HepG2 (cell line): ENCODE measurements around the gene CSNK1D. TPM values are rescaled to one million over a fixed set of nuclear protein-coding genes. Genes with fewer than 3 reads are reported as not detected.
A peak's percentile ranks its signal among the peaks of the same experiment; 100 is the strongest.

Experiments
- ADNP ChIP-seq: sonication (generic); formaldehyde crosslinking; IDR thresholded peaks from 2 replicates; pipeline ENCODE4 v1.4.0; 2020; ENCODE audit warnings: missing genetic modification reagents
- CHD4 ChIP-seq: fragments of 200-600 bp; sonication (generic); IDR thresholded peaks from 2 replicates; pipeline ENCODE4 v1.7.0; 2017; ENCODE audit warnings: mild to moderate bottlenecking, low read length, borderline replicate concordance
- DNMT3B ChIP-seq: conservative IDR thresholded peaks from 2 replicates; pipeline ENCODE4 v1.6.1; 2016; ENCODE audit warnings: missing biosample characterization, control low read depth
- ETV5 ChIP-seq: IDR thresholded peaks from 2 replicates; pipeline ENCODE4 v1.6.1; 2018; ENCODE audit warnings: missing biosample characterization, missing genetic modification reagents, inconsistent platforms, borderline replicate concordance
- HCFC1 ChIP-seq: fragments of 150-350 bp; IDR thresholded peaks from 2 replicates; pipeline ENCODE4 v1.6.1; 2014; ENCODE audit warnings: low read depth, low read length
- MAF1 ChIP-seq: sonication (generic); formaldehyde crosslinking; IDR thresholded peaks from 2 replicates; pipeline ENCODE4 v1.5.0; 2020; ENCODE audit warnings: missing genetic modification reagents, borderline replicate concordance
- MBD4 ChIP-seq: IDR thresholded peaks from 2 replicates; pipeline ENCODE4 v1.6.1; 2012; ENCODE audit warnings: low read length, inconsistent platforms, borderline replicate concordance
- MXD3 ChIP-seq: IDR thresholded peaks from 2 replicates; pipeline ENCODE4 v1.6.1; 2016; ENCODE audit warnings: mild to moderate bottlenecking, missing biosample characterization, missing genetic modification reagents
- NCOA1 ChIP-seq: sonication (generic); formaldehyde crosslinking; IDR thresholded peaks from 2 replicates; pipeline ENCODE4 v1.9.0; 2021; ENCODE audit warnings: missing genetic modification reagents
- NFKBIZ ChIP-seq: IDR thresholded peaks from 2 replicates; pipeline ENCODE4 v1.6.1; 2018; ENCODE audit warnings: missing genetic modification reagents, missing compliant biosample characterization
- NR2F6 ChIP-seq, 2 experiments: IDR thresholded peaks; 2 replicates each; pipeline ENCODE4 v1.6.1; 2016; ENCODE audit warnings: antibody characterized with exemption in 1 of 2, mild to moderate bottlenecking in 1 of 2
- PAF1 ChIP-seq: IDR thresholded peaks from 2 replicates; pipeline ENCODE4 v1.6.1; 2016; ENCODE audit warnings: missing genetic modification reagents, missing compliant biosample characterization
- SAFB2 ChIP-seq: sonication (generic); formaldehyde crosslinking; IDR thresholded peaks from 2 replicates; pipeline ENCODE4 v1.5.1; 2020; ENCODE audit warnings: missing genetic modification reagents, low read depth, mild to moderate bottlenecking, borderline replicate concordance
- SYNCRIP ChIP-seq: fragments of 200-400 bp; formaldehyde crosslinking; IDR thresholded peaks from 2 replicates; pipeline ENCODE4 v1.6.1; 2018; ENCODE audit warnings: mild to moderate bottlenecking, low read depth, low read length; ENCODE audit not compliant: insufficient read depth
- TOPORS ChIP-seq: sonication (generic); formaldehyde crosslinking; IDR thresholded peaks from 2 replicates; pipeline ENCODE4 v1.8.0; 2023; ENCODE audit warnings: mild to moderate bottlenecking, missing genetic modification reagents
- TP53 ChIP-seq: sonication (generic); formaldehyde crosslinking; conservative IDR thresholded peaks from 2 replicates; pipeline ENCODE4 v1.4.0; 2020; ENCODE audit warnings: missing genetic modification reagents
- ZFP36L1 ChIP-seq: sonication (generic); formaldehyde crosslinking; IDR thresholded peaks from 2 replicates; pipeline ENCODE4 v1.8.0; 2022; ENCODE audit warnings: mild to moderate bottlenecking, missing genetic modification reagents, moderate library complexity
- ZNF274 ChIP-seq: sonication (generic); formaldehyde crosslinking; IDR thresholded peaks from 2 replicates; pipeline ENCODE4 v1.5.1; 2020; ENCODE audit warnings: mild to moderate bottlenecking, missing genetic modification reagents
- ZNF333 ChIP-seq: sonication (generic); formaldehyde crosslinking; IDR thresholded peaks from 2 replicates; pipeline ENCODE4 v1.4.0; 2020; ENCODE audit warnings: mild to moderate bottlenecking, missing genetic modification reagents, borderline replicate concordance
- ZNF75D ChIP-seq: sonication (generic); formaldehyde crosslinking; IDR thresholded peaks from 2 replicates; pipeline ENCODE4 v1.8.1; 2023; ENCODE audit warnings: missing genetic modification reagents, mild to moderate bottlenecking, borderline replicate concordance
- ZSCAN29 ChIP-seq: sonication (generic); formaldehyde crosslinking; conservative IDR thresholded peaks from 2 replicates; pipeline ENCODE4 v1.4.0; 2020; ENCODE audit warnings: mild to moderate bottlenecking, missing genetic modification reagents
- polyA plus RNA-seq, 8 experiments: library from polyadenylated mRNA; depleted of rRNA in 3 of 8; stranded (reverse) in 7 of 8; unstranded in 1 of 8; fragments of >200 nt; fragmentation: Illumina TruSeq in 4 of 8; extraction: Trizol in 4 of 8; gene quantifications; 2 replicates each; pipeline versions ENCODE4 v1.2.1 to v1.2.3, GENCODE V29; 2011 to 2016; ENCODE audit warnings: low read depth in 4 of 8, missing spikeins in 1 of 8, mixed read lengths in 1 of 8; ENCODE audit not compliant: insufficient read depth in 1 of 8
- total RNA-seq, 5 experiments: library from RNA; depleted of rRNA; stranded (reverse); fragments of >200 nt; fragmentation: Illumina TruSeq; extraction: Trizol; gene quantifications; 2 replicates each; pipeline ENCODE4 v1.2.3, GENCODE V29; 2016; ENCODE audit warnings: low read depth in 1 of 5
- TF ChIP-seq, protein P1 (sequence below): sonication (generic); formaldehyde crosslinking; IDR thresholded peaks from 2 replicates; pipeline ENCODE4 v1.4.0; 2020; ENCODE audit warnings: mild to moderate bottlenecking, missing genetic modification reagents
- TF ChIP-seq, protein P2 (sequence below), 2 experiments: sonication (generic) in 1 of 2; formaldehyde crosslinking in 1 of 2; IDR thresholded peaks; 2 replicates each; pipeline versions ENCODE4 v1.4.0 to v1.6.1; 2018 to 2020; ENCODE audit warnings: missing genetic modification reagents in 2 of 2, borderline replicate concordance in 1 of 2, low read depth in 1 of 2, mild to moderate bottlenecking in 1 of 2, missing biosample characterization in 1 of 2
- TF ChIP-seq, protein P3 (sequence below): sonication (generic); formaldehyde crosslinking; IDR thresholded peaks from 2 replicates; pipeline ENCODE4 v1.8.1; 2022; ENCODE audit warnings: mild to moderate bottlenecking, missing genetic modification reagents
- TF ChIP-seq, protein P4 (sequence below): sonication (generic); formaldehyde crosslinking; IDR thresholded peaks from 2 replicates; pipeline ENCODE4 v1.8.1; 2023; ENCODE audit warnings: mild to moderate bottlenecking, missing genetic modification reagents

Gene CSNK1D
- total and polyA plus RNA-seq, 2 of the 13 experiments (the other 11 are each of a cell fraction or from before 2014, with no cell fraction given) = 31.5 to 128 TPM

DNA sequence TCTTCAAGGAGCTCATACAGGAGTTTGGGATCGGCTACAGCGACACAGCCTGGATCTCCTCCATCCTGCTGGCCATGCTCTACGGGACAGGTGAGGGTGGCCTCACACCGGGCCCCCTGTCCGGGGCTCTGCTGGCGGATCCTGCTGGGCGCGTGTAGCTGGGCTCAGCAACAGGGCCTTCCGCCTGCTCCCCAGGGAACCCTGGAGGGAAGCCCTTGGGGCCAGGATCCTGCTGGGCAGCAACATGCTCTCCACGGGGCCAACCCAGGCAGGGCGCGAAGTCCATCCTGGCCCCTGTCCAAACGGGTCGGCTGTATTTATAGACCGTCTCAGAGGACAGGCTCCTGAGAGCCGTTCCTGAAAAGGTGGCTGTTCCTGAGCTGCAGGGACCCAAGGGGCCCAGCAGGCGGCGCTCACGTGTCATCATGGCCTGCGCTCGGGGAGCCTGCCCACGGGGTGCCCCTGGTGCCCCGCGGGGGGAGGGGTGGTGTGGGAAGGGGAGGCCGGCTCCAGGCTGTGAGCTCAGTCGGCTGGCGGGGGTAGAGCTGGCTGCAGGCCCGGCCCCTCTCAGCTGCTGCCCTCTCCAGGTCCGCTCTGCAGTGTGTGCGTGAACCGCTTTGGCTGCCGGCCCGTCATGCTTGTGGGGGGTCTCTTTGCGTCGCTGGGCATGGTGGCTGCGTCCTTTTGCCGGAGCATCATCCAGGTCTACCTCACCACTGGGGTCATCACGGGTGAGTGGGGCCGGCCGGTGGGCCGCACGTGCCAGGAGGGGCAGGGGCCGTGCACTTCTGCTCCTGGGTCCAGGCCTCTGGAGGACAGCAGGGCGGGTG is 37.1 kb downstream of the CSNK1D start (continued):
- TF ChIP-seq, protein P1, sequence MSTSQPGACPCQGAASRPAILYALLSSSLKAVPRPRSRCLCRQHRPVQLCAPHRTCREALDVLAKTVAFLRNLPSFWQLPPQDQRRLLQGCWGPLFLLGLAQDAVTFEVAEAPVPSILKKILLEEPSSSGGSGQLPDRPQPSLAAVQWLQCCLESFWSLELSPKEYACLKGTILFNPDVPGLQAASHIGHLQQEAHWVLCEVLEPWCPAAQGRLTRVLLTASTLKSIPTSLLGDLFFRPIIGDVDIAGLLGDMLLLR (CRISPR knock-in tag) = peak; percentile 85
- peak; percentile 74; the same call in 1 of the 2 replicates for TF ChIP-seq CHD4
- TF ChIP-seq NR2F6 (IDR thresholded peaks at IDR 0.05) = 0 out of 2 replicates have a peak, but pooled peaks have one; percentile 42
- TF ChIP-seq NR2F6 (CRISPR knock-in tag; IDR thresholded peaks at IDR 0.05) = peak; percentile 79
- TF ChIP-seq ZSCAN29 (CRISPR knock-in tag) = peak; percentile 96
- TF ChIP-seq NCOA1 (CRISPR knock-in tag) = peak; percentile 61; the same call in 1 of the 2 replicates
- TF ChIP-seq MBD4 = no peak
- peak; percentile 94 for TF ChIP-seq MXD3
- peak; percentile 27; the same call in 1 of the 2 replicates for TF ChIP-seq ADNP (CRISPR knock-in tag)
- TF ChIP-seq SAFB2 = peak; percentile 82; the same call in 1 of the 2 replicates
- TF ChIP-seq TOPORS (CRISPR knock-in tag) = peak; percentile 99
- peak; percentile 49; the same call in 1 of the 2 replicates for TF ChIP-seq ZNF274
- peak; percentile 37; the same call in 1 of the 2 replicates for TF ChIP-seq ETV5 (CRISPR knock-in tag)
- TF ChIP-seq HCFC1 = no peak
- peak; percentile 97 for TF ChIP-seq DNMT3B (CRISPR knock-in tag)
- TF ChIP-seq PAF1 (CRISPR knock-in tag) = peak; percentile 55; the same call in 1 of the 2 replicates
- TF ChIP-seq NFKBIZ (CRISPR knock-in tag) = peak; percentile 93
- TF ChIP-seq, protein P2, sequence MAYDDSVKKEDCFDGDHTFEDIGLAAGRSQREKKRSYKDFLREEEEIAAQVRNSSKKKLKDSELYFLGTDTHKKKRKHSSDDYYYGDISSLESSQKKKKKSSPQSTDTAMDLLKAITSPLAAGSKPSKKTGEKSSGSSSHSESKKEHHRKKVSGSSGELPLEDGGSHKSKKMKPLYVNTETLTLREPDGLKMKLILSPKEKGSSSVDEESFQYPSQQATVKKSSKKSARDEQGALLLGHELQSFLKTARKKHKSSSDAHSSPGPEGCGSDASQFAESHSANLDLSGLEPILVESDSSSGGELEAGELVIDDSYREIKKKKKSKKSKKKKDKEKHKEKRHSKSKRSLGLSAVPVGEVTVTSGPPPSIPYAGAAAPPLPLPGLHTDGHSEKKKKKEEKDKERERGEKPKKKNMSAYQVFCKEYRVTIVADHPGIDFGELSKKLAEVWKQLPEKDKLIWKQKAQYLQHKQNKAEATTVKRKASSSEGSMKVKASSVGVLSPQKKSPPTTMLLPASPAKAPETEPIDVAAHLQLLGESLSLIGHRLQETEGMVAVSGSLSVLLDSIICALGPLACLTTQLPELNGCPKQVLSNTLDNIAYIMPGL (CRISPR knock-in tag; IDR thresholded peaks at IDR 0.05; ENCODE audit: borderline replicate concordance in 1 of 2, low read depth in 1 of 2) = peak; percentile 79 to 91
- TF ChIP-seq ZNF333 = no peak
- TF ChIP-seq, protein P3, sequence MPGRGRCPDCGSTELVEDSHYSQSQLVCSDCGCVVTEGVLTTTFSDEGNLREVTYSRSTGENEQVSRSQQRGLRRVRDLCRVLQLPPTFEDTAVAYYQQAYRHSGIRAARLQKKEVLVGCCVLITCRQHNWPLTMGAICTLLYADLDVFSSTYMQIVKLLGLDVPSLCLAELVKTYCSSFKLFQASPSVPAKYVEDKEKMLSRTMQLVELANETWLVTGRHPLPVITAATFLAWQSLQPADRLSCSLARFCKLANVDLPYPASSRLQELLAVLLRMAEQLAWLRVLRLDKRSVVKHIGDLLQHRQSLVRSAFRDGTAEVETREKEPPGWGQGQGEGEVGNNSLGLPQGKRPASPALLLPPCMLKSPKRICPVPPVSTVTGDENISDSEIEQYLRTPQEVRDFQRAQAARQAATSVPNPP (CRISPR knock-in tag) = peak; percentile 99; the same call in 1 of the 2 replicates
- TF ChIP-seq ZFP36L1 = peak; percentile 97
- TF ChIP-seq ZNF75D (CRISPR knock-in tag) = no peak
- TF ChIP-seq TP53 (CRISPR knock-in tag) = peak; percentile 82; the same call in 1 of the 2 replicates
- TF ChIP-seq, protein P4, sequence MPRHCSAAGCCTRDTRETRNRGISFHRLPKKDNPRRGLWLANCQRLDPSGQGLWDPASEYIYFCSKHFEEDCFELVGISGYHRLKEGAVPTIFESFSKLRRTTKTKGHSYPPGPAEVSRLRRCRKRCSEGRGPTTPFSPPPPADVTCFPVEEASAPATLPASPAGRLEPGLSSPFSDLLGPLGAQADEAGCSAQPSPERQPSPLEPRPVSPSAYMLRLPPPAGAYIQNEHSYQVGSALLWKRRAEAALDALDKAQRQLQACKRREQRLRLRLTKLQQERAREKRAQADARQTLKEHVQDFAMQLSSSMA = peak; percentile 97
- TF ChIP-seq SYNCRIP = no peak
- peak; percentile 90; the same call in 1 of the 2 replicates for TF ChIP-seq MAF1 (CRISPR knock-in tag)
